ENCODE results near the gene TMEM131L. TPM values are rescaled to one million over a fixed set of nuclear protein-coding genes. Genes with fewer than 3 reads are reported as not detected.

Gene TMEM131L
- total and polyA plus RNA-seq, 2 donors (not counting 3 experiments of a cell fraction or from before 2014, with no cell fraction given): 7.7 to 21.2 TPM

DNA sequence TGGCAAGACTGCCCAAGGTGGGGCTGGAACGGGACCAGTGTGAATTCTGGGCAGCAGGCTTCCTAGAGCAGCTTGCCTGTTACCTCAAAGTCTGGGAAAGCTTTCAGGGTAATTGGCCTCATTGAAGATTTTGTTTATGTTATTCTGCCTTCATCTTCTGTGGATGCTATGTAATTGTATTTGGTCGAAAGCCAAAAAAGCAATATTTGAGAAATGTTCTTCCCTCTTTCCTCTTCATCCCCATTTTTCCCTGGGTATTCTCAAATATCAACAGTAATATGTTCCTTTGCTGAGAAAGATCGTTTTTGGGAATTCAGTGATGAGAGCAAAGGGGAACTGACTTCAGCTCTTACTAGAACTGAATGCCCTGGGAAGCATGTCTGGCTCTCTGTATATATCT lies 12.9 kb downstream of the TMEM131L start:
- intact Hi-C loops (cut with micrococcal nuclease) (no loop called here), dilution Hi-C loops (cut with MboI; ENCODE audit: extremely low pct_ligation_motif_present, low sequenced_read_pairs) (no loop called here)
- no peak for FAIRE-seq
- no peak for DNase-seq (ENCODE audit: low read depth, low spot score)
- H2AFZ ChIP-seq (ENCODE audit: low read depth, low read length): no peak overlapping the region
- no peaks in the 10 kb centered on the region for H3K79me2 ChIP-seq (ENCODE audit: control insufficient read depth, insufficient read depth, low read length)
- no peaks in the 10 kb centered on the region for H3K27me3 ChIP-seq (ENCODE audit: control insufficient read depth in 2 of 2, insufficient read depth in 2 of 2, low read length in 2 of 2)
- H3K4me3 ChIP-seq (replicated peaks in 1 of 3; ENCODE audit: insufficient read depth in 1 of 3, low read depth in 1 of 3, low read length in 3 of 3): no peak overlapping the region
- BruUV-seq (replicated peaks): no TSS peak
- POLR2A ChIA-PET: no interaction called here
- H3K4me2 ChIP-seq (ENCODE audit: insufficient read depth, low read length): no peak overlapping the region
- H3K36me3 ChIP-seq (ENCODE audit: control insufficient read depth in 2 of 2, extremely low read depth in 1 of 2, insufficient read depth in 2 of 2, low read length in 2 of 2): peaks cover 0 to 1% of the 10 kb centered on the region in 2 experiments
- no peak overlapping the region for H3K9ac ChIP-seq (replicated peaks; ENCODE audit: extremely low read depth, insufficient read depth, low read length)
- no peaks in the 10 kb centered on the region for H4K20me1 ChIP-seq (replicated peaks; ENCODE audit: control insufficient read depth, extremely low read depth, insufficient read depth, low read length)
- H3K27ac ChIP-seq (ENCODE audit: insufficient read depth, low read depth, low read length): no peak overlapping the region
- no peaks in the 10 kb centered on the region for H3K4me1 ChIP-seq (ENCODE audit: control insufficient read depth, extremely low read depth, insufficient read depth, low read length)
- no peaks in the 10 kb centered on the region for H3K9me1 ChIP-seq (replicated peaks; ENCODE audit: control insufficient read depth, extremely low read depth, insufficient read depth, low read length)
- TF ChIP-seq, protein P1, sequence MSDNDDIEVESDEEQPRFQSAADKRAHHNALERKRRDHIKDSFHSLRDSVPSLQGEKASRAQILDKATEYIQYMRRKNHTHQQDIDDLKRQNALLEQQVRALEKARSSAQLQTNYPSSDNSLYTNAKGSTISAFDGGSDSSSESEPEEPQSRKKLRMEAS (IDR thresholded peaks at IDR 0.05; ENCODE audit: insufficient read depth, insufficient read length): no peak
- TF ChIP-seq EZH2 (IDR thresholded peaks at IDR 0.05; ENCODE audit: borderline replicate concordance, low read depth, low read length, severe bottlenecking) (no peak), FOS (IDR thresholded peaks at IDR 0.05; ENCODE audit: borderline replicate concordance, insufficient read depth, low read length) (no peak), POLR2A (IDR thresholded peaks at IDR 0.05; ENCODE audit: low read depth, low read length) (no peak), JUN (IDR thresholded peaks at IDR 0.05; ENCODE audit: borderline replicate concordance, insufficient read depth, insufficient read length, low read depth) (no peak), POLR2AphosphoS5 (IDR thresholded peaks at IDR 0.05; ENCODE audit: insufficient read depth, low read depth, low read length) (no peak), MYC (IDR thresholded peaks at IDR 0.05; ENCODE audit: low read depth, low read length) (no peak), GATA2 (IDR thresholded peaks at IDR 0.05; ENCODE audit: insufficient read depth, insufficient read length, low read depth, low read length) (no peak)
- TF ChIP-seq, protein P2, sequence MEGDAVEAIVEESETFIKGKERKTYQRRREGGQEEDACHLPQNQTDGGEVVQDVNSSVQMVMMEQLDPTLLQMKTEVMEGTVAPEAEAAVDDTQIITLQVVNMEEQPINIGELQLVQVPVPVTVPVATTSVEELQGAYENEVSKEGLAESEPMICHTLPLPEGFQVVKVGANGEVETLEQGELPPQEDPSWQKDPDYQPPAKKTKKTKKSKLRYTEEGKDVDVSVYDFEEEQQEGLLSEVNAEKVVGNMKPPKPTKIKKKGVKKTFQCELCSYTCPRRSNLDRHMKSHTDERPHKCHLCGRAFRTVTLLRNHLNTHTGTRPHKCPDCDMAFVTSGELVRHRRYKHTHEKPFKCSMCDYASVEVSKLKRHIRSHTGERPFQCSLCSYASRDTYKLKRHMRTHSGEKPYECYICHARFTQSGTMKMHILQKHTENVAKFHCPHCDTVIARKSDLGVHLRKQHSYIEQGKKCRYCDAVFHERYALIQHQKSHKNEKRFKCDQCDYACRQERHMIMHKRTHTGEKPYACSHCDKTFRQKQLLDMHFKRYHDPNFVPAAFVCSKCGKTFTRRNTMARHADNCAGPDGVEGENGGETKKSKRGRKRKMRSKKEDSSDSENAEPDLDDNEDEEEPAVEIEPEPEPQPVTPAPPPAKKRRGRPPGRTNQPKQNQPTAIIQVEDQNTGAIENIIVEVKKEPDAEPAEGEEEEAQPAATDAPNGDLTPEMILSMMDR (IDR thresholded peaks at IDR 0.05; ENCODE audit: extremely low read depth in 1 of 2, insufficient read depth in 1 of 2, low read depth in 1 of 2, low read length in 2 of 2): no peak
- CTCF ChIA-PET: interaction anchor here (1.6 to 3.2 kb wide), 2 partner anchors 13 to 95 kb away, joined by 4 to 19 read pairs; partner anchors contain the start of gene TMEM131L
- H3K9me3 ChIP-seq (replicated peaks; ENCODE audit: control insufficient read depth, insufficient read depth, low read length): no peaks in the 10 kb centered on the region

Measured in endothelial cell of umbilical vein (primary cell).